GM19438 (cell line): ENCODE results near the gene GNAI1.
"Not testable (repeated sequence)": the region's sequence is repeated elsewhere in the genome, so short reads cannot be mapped to it uniquely, and the experiment has no call there.

Experiments
- ATAC-seq: cut with Tn5 transposase; IDR thresholded peaks from one replicate; pipeline ENCODE4 v1.9.1; 2021; ENCODE audit warnings: low read depth; ENCODE audit not compliant: unreplicated experiment

The GNAI1 gene

DNA sequence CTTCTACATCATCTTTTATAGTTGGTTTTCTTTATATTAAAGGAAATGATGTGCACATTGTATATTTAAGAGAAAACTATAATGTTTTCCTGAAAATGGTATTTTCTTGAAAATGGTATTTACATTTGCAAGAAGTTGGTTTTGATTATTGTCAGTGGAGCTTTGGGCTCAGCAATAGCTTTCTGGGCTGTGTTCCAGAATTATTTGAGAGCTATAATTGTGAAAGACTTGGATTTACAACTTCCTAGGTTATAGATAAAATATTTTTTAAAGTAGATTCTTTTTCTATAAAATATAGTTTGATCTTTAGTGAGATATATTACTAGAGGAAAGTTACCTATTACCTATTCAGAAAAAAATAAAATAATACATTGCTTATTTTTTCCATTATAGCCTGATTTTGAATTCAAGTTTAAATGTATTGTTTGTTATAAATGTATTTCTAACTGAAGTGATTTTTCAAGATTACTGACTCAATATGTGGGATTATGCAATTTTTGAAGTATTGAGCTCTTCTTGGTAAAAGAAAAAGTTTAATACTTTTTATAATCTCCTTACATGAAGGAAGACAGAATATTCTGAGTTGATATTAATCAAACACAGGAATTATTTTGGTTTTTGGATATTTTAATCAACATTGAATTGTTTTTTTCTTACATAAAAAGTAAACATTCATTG is 20.2 kb downstream of the GNAI1 start:
- no peak for ATAC-seq

GRCh38 chr7:80155374-80155773 is 20.7 kb downstream of the GNAI1 start:
- no peak for ATAC-seq

DNA sequence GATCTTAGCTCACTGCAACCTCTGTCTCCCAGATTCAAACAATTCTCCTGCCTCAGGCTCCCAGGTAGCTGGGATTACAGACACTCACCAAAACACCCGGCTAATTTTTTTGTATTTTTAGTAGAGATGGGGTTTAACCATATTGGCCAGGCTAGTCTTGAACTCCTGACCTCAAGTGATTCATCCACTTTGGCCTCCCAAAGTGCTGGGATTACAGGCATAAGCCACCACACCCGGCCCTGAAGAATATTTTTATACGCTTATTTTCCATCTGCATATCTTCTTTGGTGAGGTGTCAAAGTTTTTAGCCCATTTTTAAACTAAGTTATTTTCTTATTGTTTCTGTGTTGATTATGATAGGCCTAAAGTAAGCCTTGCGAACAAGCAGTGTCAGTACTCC is 23.1 kb downstream of the GNAI1 start:
- not testable (repeated sequence) for ATAC-seq

GRCh38 chr7:80159802-80160201 is 25.2 kb downstream of the GNAI1 start:
- no peak for ATAC-seq

GRCh38 chr7:80161466-80161865 is 26.8 kb downstream of the GNAI1 start:
- no peak for ATAC-seq

GRCh38 chr7:80165177-80165576 is 30.5 kb downstream of the GNAI1 start:
- ATAC-seq, result no peak

DNA sequence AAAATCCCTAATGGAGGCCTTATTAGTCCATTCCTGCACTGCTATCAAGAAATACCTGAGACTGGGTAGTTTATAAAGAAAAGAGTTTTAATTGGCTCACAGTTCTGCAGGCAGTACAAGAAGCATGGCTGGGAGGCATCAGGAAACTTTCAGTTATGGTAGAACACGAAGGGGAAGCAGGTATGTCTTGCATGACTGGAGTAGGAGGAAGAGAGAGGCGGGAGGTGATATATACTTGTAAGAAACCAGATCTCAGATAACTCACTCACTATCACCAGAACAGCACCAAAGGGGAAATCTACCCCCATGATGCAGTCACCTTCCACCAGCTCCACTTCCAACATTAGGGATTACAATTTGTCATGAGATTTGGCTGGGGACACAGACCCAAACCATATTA is 35.8 kb downstream of the GNAI1 start:
- ATAC-seq, result no peak

DNA sequence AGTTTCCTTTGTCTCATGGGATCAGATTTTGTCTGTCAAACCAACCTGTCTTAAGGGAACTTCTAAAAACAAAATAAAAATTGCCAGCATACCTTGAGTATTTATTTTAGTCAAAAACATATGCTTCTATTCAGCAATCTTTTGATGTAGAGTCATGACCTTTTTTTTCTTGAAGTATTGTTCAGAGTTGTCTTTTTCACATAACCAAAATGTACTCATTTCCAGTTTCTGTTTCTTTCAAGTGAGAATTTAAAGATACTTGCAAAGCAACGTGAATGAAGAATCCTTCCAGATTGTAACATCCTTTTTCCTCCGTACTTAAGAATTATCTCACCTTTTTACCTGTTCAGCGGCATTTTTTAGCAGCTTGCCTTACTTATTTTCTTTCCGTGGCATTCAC is 37.8 kb downstream of the GNAI1 start:
- ATAC-seq, result no peak

DNA sequence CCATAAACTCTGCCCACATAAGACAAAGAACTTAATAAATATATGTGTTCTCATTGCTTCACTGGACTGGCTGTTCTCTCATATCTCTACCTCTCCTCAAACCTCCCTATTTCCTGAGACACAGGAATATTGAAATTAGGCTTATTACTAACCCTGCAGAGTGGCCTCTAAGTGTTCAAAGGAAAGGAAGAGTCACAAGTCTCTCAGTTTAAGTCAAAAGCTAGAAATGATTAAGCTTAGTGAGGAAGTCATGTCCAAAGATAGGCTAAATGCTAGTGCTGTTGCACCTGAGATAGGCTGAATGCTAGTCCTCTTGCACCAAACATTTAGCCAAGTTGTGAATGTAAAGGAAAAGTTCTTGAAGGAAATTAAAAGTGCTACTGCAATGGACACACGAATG is 41.1 kb downstream of the GNAI1 start:
- no peak for ATAC-seq

GRCh38 chr7:80181411-80181810 is 46.8 kb downstream of the GNAI1 start:
- ATAC-seq, result no peak

DNA sequence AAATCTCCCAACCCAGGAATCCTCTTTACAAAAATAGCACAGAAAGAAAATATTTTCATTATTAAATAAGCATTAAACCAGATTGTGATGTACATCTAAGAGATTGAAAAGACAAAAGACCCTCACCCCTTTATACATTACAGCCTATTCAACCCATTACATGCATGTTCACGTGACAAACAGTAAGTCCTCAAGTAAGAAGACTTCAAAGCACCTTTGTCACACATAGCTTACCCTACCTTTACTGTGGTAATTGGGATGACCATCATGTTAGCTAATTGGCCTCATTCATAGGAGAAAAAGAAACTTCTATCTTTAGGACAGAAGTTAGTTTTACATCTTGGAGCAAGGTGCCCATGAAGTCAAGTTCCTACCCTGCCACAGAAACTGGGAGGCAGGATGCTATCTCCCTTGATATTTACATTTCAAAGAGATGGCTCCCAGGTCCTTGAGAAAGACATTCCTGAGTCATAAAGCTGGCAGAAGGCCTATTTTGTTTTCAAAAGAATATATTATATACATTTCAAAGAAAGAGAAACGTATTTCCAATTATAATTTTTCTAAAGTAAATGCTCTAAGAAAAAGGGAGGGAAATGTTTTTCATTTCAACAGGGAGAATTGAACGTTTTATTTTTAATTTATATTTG is 48.1 kb downstream of the GNAI1 start:
- no peak for ATAC-seq

- ATAC-seq, result no peak
Observed at GRCh38 chr7:80183351-80183750, 48.7 kb downstream of the GNAI1 start.

DNA sequence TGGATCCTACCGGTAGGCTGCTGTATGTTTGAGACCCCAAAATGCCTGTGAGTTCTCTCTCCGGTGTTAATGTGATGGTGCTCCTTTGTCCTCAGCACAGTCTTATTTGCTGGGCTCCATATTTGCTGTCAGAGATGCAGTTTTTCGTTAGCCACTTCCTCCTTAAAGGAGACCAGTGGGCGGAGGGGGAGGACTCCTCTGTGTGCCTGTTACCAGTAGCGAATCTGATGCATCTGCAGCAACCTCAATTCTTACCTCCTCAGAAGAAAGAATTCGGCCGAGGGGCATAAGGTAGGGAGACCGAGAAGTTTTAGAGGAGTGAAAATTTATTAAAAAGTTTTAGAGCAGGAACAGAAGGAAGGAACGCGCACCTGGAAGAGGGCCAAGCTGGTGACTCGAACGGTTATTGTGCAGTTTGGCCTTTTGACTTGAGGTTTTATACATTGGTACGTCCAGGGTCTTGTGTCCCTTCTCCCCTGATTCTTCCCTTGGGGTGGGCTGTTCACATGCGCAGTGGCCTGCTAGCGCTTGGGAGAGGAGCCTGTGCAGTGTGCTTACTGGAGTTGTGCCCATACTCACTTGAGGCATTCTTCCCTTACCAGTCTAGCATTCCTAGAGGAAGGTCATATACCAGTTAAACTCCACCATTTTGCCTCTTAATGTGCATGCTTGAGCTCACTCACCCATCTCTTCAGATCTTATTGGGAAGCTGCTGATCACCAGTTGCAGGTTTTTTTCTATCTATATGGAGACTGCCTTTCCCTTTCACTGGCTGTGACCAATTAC is 49.5 kb downstream of the GNAI1 start:
- ATAC-seq, result no peak

DNA sequence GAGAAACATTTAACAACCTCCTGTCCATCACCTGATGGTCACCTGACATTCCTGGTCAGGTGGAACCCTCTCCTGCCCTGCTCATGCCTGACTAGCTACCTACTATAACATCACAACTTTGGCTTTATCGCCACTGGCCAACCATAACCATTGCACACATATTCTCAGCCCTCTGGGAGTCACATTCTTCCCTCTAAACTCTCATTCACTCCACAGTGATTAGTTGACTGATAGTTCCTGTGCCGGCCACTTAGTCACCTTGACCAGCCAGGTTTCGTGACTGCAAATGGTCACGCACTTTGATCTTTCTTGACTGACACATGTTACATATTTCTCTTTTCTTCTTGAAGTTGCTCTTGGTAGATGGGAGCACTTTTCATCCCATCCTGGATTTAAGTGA is 50.1 kb downstream of the GNAI1 start:
- no peak for ATAC-seq

DNA sequence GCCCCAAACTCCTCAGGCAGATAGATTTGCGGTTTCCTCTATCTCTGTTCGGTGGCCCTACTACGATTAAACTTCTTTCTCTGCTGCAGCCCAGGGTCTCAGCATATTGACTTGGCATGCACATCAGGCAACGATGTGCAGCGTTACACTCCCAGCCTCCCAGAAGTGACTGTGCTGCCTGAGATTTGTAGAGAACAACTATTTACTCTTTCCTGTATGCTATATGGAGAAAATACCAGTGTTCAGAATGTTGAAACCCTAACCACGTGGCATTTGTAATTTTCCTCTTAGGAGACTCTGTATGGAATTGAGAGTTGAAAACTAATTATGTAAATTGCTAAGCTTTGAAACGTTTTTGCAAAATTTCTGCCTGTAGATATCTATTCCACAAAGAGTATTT is 50.9 kb downstream of the GNAI1 start:
- ATAC-seq, result no peak

- no peak for ATAC-seq
Observed at GRCh38 chr7:80186721-80187120, 52.1 kb downstream of the GNAI1 start.

- ATAC-seq, result no peak
Observed at GRCh38 chr7:80187279-80187678, 52.6 kb downstream of the GNAI1 start.

GRCh38 chr7:80187727-80188126 is 53.1 kb downstream of the GNAI1 start:
- no peak for ATAC-seq

- ATAC-seq, result no peak
Observed at GRCh38 chr7:80189638-80190037, 55.0 kb downstream of the GNAI1 start.

DNA sequence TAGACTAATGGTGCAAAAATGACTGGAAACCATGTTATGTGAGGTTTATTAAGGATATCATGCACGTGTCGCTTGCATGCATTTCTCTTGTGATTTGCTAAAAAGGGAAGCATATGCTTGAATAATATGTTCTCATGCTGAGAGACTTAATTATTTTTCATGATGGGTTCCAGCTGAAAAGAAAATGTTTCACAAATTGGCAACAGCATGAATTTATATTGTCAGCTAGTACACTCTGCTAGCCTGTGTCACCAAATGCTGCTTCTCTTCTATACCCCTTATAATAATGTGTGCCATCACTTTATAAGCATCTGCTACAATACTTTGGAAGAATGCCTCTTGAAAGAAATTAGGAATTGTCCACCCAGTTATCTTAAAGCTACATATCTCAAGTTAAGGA is 63.0 kb downstream of the GNAI1 start:
- ATAC-seq, result no peak

DNA sequence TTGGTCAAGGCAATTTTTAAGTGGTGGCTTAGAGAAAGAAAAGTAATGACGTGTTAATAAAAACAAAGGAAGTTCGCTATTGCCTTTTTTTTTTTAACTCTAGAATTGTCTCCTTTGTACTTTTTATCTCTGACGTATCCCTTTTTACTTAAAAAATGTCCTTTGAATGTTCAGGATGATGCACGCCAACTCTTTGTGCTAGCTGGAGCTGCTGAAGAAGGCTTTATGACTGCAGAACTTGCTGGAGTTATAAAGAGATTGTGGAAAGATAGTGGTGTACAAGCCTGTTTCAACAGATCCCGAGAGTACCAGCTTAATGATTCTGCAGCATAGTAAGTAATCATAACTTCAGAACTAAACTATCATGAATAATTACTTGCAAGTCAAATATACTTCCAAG is 64.4 kb downstream of the GNAI1 start:
- ATAC-seq, result no peak

DNA sequence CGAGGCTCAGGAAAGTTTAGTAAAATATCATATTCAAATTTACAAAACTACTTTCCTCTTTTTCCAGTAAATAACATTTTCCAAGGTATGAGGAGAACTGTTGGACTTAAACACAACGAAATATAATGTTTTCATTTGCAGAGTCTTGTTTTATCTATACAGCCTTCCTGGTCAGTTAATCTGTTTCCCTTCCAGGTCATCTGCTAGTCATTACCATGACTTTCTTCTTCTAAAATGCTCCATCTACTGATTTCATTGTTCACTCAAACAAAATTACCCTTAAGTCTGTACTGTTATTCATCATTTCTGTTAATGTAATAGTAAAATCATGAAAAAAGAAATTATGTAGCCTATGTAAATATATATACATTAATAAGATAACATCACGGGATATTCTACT is 69.8 kb downstream of the GNAI1 start:
- no peak for ATAC-seq
